Inflammatory macrophage treated with lipopolysaccharide for 1 hour (primary cell): ENCODE data around the gene UFD1.
"Not testable (repeated sequence)": the region's sequence is repeated elsewhere in the genome, so short reads cannot be mapped to it uniquely, and the experiment has no call there.

Source experiments
- DNase-seq, 2 donors: peaks; one replicate each; pipeline ENCODE4 v3.0.0-alpha.2; 2020 to 2022

The UFD1 gene

DNA sequence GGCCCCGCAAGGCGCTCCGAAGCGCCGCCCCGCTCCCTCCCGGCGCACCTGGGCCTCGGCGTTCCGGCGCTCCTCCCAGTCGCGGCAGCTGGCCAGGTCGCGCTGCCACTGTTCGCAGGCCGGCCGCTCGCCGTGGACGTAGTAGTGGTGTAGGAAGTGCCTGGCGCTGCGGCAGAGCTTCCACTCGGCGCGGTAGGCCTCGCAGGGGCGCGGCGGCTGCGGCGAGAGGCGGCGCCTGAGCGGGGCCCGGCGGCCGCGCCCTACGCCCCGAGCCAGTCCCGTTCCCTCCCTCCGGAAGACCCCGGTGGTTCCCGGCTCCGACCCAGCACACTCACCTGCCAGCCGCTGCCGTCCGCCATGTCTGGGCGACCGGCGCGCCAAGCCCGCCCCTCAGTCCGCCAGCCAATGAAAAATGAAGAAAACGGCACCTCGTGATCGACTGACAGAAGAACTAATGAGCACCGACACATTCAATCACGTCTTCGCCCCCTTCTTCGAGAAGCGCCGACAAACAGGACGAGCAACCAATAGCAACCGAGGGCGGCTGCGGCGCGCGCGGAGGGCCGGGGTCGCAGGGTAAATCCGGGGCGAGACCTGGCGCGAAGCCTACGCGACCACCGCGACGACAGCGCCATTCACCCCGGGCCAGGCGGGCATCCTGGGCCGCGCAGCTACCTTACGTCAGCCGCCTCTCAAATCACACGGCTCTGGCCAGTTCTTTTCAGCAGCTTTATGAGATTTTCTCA is 31.5 kb downstream of the UFD1 start, which contains the start of gene C22orf39:
C22orf39 (minus strand) TSS at position 382 of the 746 bp plus-strand sequence; CDS start at position 359, 23 bp downstream.
- DNase-seq, result peak; percentile 86 to 88

- DNase-seq, result no peak
Measured at GRCh38 chr22:19446603-19447329, 32.2 kb downstream of the UFD1 start.

DNA sequence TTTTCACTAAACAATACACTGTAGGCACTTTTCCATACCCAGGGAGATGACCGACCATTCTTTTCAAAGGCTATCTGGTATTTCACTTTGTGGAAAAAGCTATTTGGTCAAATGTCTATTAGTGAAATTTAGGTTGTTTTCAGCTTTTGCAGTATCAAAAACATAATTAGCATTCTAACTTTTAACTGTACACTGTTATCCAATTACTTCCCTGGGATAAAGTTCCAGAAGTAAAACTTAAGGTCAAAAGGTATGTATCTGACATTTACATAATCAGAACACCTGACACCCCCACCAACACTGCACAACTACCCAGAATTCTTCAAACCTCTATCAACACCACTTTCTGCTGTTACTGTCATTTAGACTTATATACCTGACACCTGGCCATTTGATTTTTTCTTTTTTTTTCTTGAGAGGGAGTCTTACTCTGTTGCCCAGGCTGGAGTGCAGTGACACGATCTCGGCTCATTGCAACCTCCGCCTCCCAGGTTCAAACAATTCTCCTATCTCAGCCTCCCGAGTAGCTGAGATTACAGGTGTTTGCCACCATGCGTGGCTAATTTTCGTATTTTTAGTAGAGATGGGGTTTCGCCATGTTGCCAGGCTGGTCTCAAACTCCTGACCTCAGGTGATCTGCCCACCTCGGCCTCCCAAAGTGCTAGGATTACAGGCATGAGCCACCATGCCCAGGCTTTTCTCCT is 33.6 kb downstream of the UFD1 start:
- not testable (repeated sequence) for DNase-seq

DNA sequence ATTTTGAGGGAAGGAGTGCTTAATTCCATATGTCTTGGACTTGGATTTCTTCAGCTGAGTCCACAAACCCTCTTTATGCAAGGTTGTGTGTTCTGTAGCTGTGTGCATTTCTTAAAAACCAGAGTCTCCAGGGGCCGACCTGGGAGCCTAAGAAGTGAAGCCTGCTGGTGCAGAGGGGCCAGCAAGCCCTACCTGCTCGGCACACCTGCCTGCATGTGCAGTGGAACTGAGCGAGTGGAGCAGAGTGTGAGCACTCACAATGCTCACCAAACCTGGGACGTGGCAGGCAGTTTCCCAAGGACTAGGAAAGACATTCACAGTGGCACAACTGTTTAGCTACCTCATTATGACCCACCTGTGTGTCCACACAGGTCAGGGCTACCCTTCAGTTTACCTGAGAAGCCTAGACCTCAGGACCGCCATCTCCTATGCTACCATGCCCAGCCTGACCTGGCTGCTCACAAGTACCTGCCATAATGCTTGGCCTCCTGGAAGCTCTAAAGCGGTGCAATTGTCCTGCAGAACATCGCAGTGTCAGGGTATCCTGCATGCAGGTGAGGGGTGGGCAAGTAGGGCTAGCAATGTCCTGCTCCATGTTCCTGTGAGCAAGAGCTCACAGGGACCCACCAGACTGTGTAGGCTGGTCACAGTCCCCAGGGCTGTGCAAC is 35.3 kb downstream of the UFD1 start:
- no peak for DNase-seq

DNA sequence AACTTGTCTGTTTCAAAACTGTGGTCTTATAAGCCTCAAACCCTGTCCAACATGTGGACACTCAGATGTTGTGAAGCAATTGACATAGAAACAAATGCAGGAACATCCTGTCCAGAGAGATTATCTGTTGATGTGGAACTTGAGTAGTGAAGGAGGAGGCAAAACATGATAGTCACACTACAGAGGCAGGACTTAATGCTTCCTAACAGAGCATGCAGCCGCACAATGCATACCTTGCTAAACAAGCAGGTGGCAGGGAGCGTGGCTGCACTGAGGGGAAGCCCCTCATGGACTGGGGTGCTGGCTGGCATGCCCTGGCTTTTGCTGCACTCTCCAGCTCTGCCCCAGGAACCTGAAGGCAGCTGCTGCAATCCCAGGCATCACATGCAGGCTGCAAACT is 36.8 kb downstream of the UFD1 start:
- no peak for DNase-seq

DNA sequence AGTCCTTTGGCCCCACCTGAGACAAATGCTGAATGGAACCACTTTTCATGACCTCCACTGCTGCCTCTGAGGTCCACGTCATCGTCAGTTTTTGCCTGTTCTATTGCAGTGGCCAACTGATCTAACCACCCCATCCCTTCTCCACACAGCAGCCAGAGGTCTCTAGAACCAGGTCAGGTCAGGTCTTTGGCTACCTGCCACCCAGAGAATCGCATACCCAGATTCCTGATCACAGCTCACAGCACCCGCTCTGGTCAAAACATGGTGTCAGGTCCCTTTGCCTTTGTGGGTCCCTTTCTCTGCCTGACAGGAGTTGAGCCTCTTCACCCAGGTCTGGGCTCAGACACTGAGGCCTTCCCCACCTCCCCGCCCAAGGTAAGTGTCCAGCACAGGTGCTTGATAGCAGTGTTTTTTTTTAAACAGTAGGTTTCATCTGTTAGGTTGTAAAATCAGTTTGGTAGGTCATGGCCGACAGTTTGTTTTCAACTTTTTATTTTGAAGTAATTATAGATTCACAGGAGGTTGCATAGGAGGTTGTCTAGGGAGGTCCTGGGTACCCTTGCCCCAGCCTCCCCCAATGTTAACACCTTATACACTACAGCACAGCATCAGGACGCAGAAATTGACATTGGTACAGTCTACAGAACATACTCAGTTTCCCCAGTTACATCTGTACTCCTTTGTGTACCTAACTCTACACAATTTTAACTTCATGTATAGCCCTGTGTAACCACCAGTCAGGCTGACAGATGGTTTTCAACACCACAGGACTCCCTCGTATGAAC is 38.4 kb downstream of the UFD1 start:
- no peak for DNase-seq

GRCh38 chr22:19438298-19438697 is 40.7 kb downstream of the UFD1 start:
- peak in 1 of 2 donors; percentile 25 for DNase-seq

DNA sequence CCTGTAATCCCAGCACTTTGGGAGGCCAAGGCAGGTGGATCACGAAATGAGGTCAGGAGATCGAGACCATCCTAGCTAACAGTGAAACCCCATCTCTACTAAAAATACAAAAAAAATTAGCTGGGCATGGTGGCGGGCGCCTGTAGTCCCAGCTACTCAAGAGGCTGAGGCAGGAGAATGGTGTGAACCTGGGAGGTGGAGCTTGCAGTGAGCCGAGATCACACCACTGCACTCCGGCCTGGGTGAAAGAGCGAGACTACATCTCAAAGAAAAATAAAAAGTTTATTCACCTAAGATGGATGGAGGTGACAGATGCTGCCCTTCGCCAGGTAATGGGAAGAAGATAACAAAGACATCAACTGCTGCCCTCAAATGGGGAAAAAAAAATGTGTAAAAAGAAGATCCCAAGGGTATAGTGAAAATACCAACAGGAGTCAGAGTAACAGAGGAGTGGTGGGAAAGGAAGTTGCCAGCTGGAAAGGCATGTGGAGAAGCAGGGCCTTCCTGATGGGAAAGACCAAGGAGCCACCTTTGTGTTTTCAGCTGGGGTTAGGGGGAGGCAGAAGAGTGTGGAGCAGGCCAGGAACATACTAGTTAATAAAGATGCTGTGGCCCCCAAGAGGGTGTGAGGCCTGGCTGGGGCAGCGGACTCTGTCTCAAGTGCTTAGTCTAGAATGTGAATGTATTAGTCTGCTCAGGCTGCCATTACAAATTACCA is 42.4 kb downstream of the UFD1 start:
- not testable (repeated sequence) for DNase-seq

DNA sequence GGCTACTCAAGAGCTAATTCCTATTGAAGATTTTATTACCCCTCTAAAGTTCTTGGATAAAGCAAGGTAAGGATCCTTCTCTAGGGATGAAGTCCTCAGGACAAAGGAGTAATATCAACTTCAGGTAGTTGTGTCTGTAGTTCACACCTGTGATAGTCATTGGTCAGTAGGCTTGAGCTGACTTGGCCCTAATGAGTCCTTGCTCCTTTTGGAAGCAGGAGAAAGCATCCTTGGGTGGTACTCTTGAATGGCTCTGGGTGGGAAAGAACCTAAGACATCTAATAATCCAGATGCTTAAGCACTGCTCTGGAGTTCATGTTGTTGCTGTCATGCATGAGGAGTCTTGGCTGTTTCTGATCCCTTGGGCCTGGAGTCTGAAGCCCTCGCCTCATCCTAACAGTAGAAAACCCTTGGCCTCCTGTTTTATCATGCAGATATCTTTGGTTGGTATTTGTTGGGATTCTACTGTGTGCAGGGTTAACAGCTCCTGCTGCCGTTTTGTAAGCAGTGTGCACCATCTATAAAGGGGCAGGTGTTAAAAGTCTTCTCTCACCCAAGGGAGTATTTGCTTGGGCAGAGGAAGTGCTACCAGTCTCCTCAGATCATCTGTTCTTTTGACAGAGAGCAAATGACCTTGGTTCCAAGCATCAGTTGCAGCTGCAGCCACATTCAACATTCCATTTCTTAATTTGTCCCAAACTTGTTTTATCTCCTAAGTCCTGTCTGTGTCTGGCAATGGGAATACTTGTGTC is 44.0 kb downstream of the UFD1 start:
- no peak for DNase-seq

DNA sequence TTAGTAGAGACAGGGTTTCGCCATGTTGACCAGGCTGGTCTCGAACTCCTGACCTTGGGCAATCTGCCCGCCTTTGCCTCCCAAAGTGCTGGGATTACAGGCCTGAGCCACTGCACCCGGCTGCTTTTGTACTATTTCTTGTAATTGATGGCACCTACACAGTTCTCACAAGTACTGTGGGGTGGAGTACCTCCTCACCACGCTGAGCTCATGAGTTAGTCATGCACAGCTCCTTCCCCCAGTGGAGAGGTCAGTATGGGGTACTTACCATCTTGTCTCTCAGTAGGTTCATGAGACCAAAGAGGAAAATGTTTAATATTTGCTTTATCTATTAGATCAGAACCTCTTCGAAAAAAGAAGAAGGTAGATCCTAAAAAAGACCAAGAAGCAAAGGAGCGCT is 44.6 kb downstream of the UFD1 start:
- no peak for DNase-seq

- DNase-seq, result peak; percentile 94 to 97
Measured at GRCh38 chr22:19432133-19432851, 46.7 kb downstream of the UFD1 start, which contains the start of gene MRPL40. Gene MRPL40, plus strand, starts transcription at chr22:19432545. Its CDS starts 10 bp downstream, at chr22:19432555.

DNA sequence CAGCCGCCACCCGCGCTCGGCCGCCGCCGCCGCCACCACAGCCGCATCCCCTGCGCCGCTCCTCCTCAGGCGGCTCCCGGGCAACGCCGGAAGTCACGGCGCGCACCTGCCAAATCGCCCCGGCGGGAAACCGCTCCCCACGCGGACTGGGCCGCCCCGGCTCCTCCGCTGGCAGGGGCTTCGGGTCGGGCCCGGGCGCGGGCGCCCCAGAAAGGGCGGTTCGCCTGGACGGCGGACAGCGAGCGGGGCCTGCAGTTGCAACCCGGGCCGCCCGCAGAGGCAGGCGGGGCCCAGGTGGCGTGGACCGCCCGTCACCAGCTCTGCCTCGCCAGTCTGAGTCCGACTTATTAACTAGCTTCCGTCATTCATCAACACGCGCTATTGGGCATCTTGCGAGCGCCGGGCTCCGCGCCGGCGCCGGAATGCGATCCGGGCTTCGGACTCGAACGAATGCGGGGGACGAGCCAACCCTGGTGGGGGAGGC is 47.3 kb downstream of the UFD1 start, which contains the start of gene HIRA:
HIRA (minus strand) TSS at position 85 of the 484 bp plus-strand sequence. CDS start 257 bp downstream, outside the sequence.
- peak; percentile 67 to 89 for DNase-seq

GRCh38 chr22:19430890-19431541 is 48.0 kb downstream of the UFD1 start:
- DNase-seq, result no peak

- peak; percentile 44 to 48 for DNase-seq
Measured at GRCh38 chr22:19429950-19430889, 48.8 kb downstream of the UFD1 start.

DNA sequence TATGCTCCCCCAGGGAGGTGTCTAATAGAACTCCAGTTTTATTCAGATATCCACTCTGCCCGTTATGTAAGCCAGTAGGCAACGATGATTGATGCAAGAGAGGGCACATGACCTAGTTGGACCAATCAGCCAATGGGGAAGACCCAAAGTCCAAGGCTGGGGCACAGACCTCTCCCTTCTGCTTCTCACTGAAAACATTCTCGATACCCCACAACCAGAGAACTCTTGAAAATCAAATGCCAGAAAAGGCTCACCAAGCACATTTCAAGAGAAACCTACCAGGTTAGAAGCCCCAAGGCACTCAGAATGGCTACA is 54.9 kb downstream of the UFD1 start:
- DNase-seq, result peak in 1 of 2 donors; percentile 30

- no peak for DNase-seq
Measured at GRCh38 chr22:19422440-19423301, 56.3 kb downstream of the UFD1 start.

GRCh38 chr22:19420321-19420720 is 58.7 kb downstream of the UFD1 start:
- DNase-seq, result no peak
